CD8-positive, alpha-beta memory T cell (primary cell): ENCODE measurements around the gene GPX4. TPM values are rescaled to one million over a fixed set of nuclear protein-coding genes. Genes with fewer than 3 reads are reported as not detected.
A peak's percentile ranks its signal among the peaks of the same experiment; 100 is the strongest.
"Not testable (repeated sequence)": the region's sequence is repeated elsewhere in the genome, so short reads cannot be mapped to it uniquely, and the experiment has no call there.

Experiments
- CTCF ChIA-PET: fragments of 350-600 bp; sonication (Branson Sonifier 250); formaldehyde crosslinking; loops from one replicate; lab custom pipeline; 2021; ENCODE audit warnings: antibody characterized with exemption; lab: Charles Lee
- POLR2A ChIA-PET: fragments of 350-600 bp; sonication (Branson Sonifier 250); formaldehyde crosslinking; loops from one replicate; lab custom pipeline; 2021; ENCODE audit warnings: antibody characterized with exemption; lab: Charles Lee
- DNase-seq, 5 donors: peaks; one replicate each; pipeline versions ENCODE4 v3.0.0 to v3.0.0-alpha.2; 2020 to 2022; ENCODE audit warnings: mixed read lengths in 1 of 5
- H3K27ac ChIP-seq: one replicate; pipeline ENCODE4 v1.7.0; 2013; ENCODE audit warnings: low read depth, mild to moderate bottlenecking, low read length, moderate library complexity
- H3K27me3 ChIP-seq: 2 replicates; pipeline ENCODE4 v1.7.0; 2013; ENCODE audit warnings: low read length, mild to moderate bottlenecking; ENCODE audit not compliant: insufficient read depth, poor library complexity, severe bottlenecking
- H3K36me3 ChIP-seq: 2 replicates; pipeline ENCODE4 v1.7.0; 2013; ENCODE audit warnings: mild to moderate bottlenecking, low read length, moderate library complexity; ENCODE audit not compliant: insufficient read depth
- H3K4me1 ChIP-seq: 2 replicates; pipeline ENCODE4 v1.7.0; 2013; ENCODE audit warnings: mild to moderate bottlenecking, low read length, moderate library complexity; ENCODE audit not compliant: insufficient read depth
- H3K4me3 ChIP-seq: 2 replicates; pipeline ENCODE4 v1.7.0; 2013; ENCODE audit warnings: mild to moderate bottlenecking, low read length
- H3K9me3 ChIP-seq: 2 replicates; pipeline ENCODE4 v1.7.0; 2013; ENCODE audit warnings: mild to moderate bottlenecking, low read length
- H3K27ac Mint-ChIP-seq, 8 donors: one replicate each; pipeline ENCODE4 v1.8.0; 2020 to 2021; ENCODE audit warnings: mixed read lengths in 8 of 8, mild to moderate bottlenecking in 6 of 8, inconsistent platforms in 3 of 8, moderate library complexity in 3 of 8
- H3K27me3 Mint-ChIP-seq, 2 donors: one replicate each; pipeline ENCODE4 v1.8.0; 2020 to 2021; ENCODE audit warnings: mixed read lengths in 2 of 2, mild to moderate bottlenecking in 1 of 2, moderate library complexity in 1 of 2
- H3K36me3 Mint-ChIP-seq, 3 donors: one replicate each; pipeline ENCODE4 v1.8.0; 2020 to 2021; ENCODE audit warnings: mixed read lengths in 3 of 3, inconsistent platforms in 1 of 3, mild to moderate bottlenecking in 1 of 3
- H3K4me1 Mint-ChIP-seq, 3 donors: one replicate each; pipeline ENCODE4 v1.8.0; 2020 to 2021; ENCODE audit warnings: mixed read lengths in 3 of 3, inconsistent platforms in 1 of 3, mild to moderate bottlenecking in 1 of 3
- H3K4me3 Mint-ChIP-seq, 7 donors: one replicate each; pipeline ENCODE4 v1.8.0; 2020 to 2021; ENCODE audit warnings: mixed read lengths in 7 of 7, mild to moderate bottlenecking in 6 of 7, moderate library complexity in 4 of 7, inconsistent platforms in 2 of 7
- H3K9me3 Mint-ChIP-seq, 5 donors: one replicate each; pipeline ENCODE4 v1.8.0; 2020 to 2022; ENCODE audit warnings: mixed read lengths in 5 of 5, mild to moderate bottlenecking in 3 of 5, moderate library complexity in 2 of 5, inconsistent platforms in 1 of 5
- polyA plus RNA-seq: library from polyadenylated mRNA; unstranded; fragments of 300-500 nt; fragmentation: Illumina TruSeq; gene quantifications from one replicate; pipeline ENCODE4 v1.2.3, GENCODE V29; 2021
- total RNA-seq, 2 experiments: library from RNA; stranded (reverse); gene quantifications; one replicate each; pipeline ENCODE4 v1.2.3, GENCODE V29; 2021

GPX4 gene
- total and polyA plus RNA-seq, 3 experiments from 2014 or later, result 222 to 373 (median 222) TPM

GRCh38 chr19:1111641-1112267, 8.0 kb downstream of the GPX4 start:
- Histone ChIP-seq H3K27ac (no peak overlapping the region), H3K27me3 (no peaks in the 10 kb centered on the region), H3K9me3 (no peaks in the 10 kb centered on the region), H3K4me3 (no peak overlapping the region), H3K36me3 (peaks cover 15% of the 10 kb centered on the region), H3K4me1 (peaks cover 6% of the 10 kb centered on the region)
- ChIA-PET POLR2A (interaction anchor here (0.6 to 1.0 kb wide), 4 partner anchors 11 to 188 kb away, joined by 3 to 6 read pairs (median 4); partner anchors contain the start of gene ATP5F1D), CTCF (interaction anchor here (1.1 to 3.7 kb wide), 5 partner anchors 47 to 110 kb away, joined by 3 to 50 read pairs (median 8); no protein-coding TSS in a partner anchor)
- H3K4me3 Mint-ChIP-seq, result no peak overlapping the region
- H3K4me1 Mint-ChIP-seq, result peaks cover 0 to 6% (median 1%) of the 10 kb centered on the region in 3 donors
- no peaks in the 10 kb centered on the region for H3K9me3 Mint-ChIP-seq
- peak in 1 of 5 donors; percentile 48 for DNase-seq
- no peaks in the 10 kb centered on the region for H3K27me3 Mint-ChIP-seq
- peaks cover 0 to 35% (median 0%) of the 10 kb centered on the region in 3 donors for H3K36me3 Mint-ChIP-seq
- H3K27ac Mint-ChIP-seq, result no peak overlapping the region

DNA sequence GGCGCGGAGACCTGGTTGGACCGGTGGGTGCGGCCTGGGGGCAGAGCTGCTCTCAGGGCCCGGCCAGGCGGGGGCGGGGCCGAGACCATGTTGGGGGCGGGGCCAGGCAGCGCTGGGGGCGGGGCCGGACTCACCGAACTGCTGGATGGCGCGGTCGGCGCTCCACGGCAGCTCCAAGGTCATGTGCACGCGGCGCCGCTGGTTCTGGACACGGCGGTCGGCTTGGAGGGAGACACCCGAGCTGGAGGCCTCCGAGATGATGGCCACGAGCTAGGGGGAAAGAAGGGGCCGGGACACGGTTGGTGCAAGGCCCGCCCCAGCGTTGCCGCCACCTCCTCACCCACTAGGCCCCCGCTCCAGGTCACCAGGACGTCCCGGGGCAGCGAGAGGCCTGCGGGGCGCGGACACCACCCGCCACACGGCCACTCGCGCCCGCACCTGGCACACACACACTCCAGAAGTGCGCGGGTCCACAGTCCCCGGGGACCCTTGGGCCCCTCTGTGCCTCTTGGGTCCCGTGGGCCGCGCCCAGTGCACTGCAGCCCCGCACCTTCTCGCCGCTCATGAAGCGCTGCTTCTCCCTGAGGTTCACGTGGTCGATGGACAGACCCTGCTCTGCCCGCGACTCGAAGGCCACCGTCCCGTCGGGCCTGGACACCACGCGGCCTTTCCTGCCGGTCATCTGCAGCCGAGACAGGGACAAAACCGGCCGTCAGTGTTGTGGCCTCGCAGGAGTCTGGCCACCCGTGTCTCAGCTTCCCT, 8.7 kb downstream of the GPX4 start:
- H3K27ac ChIP-seq, result no peak overlapping the region
- Mint-ChIP-seq H3K4me3 (no peak overlapping the region), H3K27me3 (no peaks in the 10 kb centered on the region), H3K36me3 (peaks cover 0 to 34% (median 0%) of the 10 kb centered on the region in 3 donors), H3K4me1 (peaks cover 0 to 3% (median 0%) of the 10 kb centered on the region in 3 donors), H3K27ac (no peak overlapping the region), H3K9me3 (no peaks in the 10 kb centered on the region)
- CTCF ChIA-PET, result interaction anchor here (0.8 to 3.7 kb wide), 21 partner anchors 10 to 132 kb away, joined by 3 to 50 read pairs (median 5); partner anchors contain the start of gene ATP5F1D
- peak in 1 of 5 donors; percentile 46 for DNase-seq
- H3K4me3 ChIP-seq, result no peak overlapping the region
- H3K27me3 ChIP-seq, result no peaks in the 10 kb centered on the region
- H3K36me3 ChIP-seq, result peaks cover 15% of the 10 kb centered on the region
- POLR2A ChIA-PET, result interaction anchor here (0.6 to 1.0 kb wide), 3 partner anchors 91 to 189 kb away, joined by 3 to 6 read pairs (median 3); partner anchors contain the start of gene ATP5F1D
- peaks cover 6% of the 10 kb centered on the region for H3K4me1 ChIP-seq
- H3K9me3 ChIP-seq, result no peaks in the 10 kb centered on the region

DNA sequence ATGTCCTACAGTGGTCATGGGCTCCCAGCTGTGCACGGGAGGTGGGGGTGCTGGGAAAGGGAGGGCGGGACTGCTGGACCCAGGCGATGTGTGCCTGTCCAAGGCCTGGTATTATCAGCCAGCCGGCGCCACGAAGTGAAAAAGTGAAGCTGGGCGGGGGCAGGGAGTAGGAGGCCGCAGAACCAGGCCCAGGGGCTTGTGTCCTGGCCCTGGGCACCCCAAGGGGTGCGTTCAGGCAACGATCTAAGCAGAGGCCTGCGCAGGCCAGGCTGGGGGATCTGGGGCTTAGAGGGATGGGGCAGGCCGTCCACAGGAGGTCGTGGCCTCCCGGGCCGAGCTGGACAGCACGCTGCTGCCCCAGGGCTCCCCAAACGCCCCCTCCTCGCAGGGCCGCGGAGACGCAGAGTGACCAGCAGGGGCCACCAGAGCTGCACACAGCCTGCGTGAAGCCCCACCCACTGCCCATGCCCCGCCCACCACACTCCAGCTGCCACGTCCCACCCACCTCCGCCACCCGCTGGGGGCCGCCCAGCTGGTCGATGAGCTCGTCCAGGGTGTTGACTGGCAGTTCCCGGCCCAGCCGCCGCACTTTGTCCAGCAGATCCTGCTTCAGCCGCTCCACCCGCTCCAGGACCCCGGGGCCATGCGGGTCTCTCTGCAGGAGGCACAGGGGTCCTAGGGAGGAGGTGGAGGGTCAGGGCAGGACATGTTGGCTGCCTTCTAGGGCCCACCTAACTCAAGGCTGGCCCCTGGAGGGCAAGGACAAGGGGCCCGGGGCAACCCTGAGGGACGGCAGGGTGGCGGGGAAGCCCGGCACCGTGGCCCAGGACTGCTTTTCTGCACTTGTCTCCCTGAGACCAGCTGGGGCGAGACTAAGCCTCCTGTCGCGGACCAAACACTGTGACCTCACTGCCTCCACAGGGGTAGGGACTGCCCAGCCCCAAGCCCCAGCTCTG, 9.5 kb downstream of the GPX4 start:
- peaks cover 0 to 3% (median 0%) of the 10 kb centered on the region in 3 donors for H3K4me1 Mint-ChIP-seq
- Histone ChIP-seq H3K27me3 (no peaks in the 10 kb centered on the region), H3K36me3 (peaks cover 22% of the 10 kb centered on the region), H3K27ac (peak overlapping the region; percentile 16), H3K4me1 (peaks cover 6% of the 10 kb centered on the region), H3K4me3 (no peak overlapping the region), H3K9me3 (no peaks in the 10 kb centered on the region)
- no peaks in the 10 kb centered on the region for H3K27me3 Mint-ChIP-seq
- CTCF ChIA-PET, result interaction anchor here (0.6 to 3.7 kb wide), 28 partner anchors 9 to 131 kb away, joined by 3 to 50 read pairs (median 4); partner anchors contain the start of gene ATP5F1D
- no peaks in the 10 kb centered on the region for H3K9me3 Mint-ChIP-seq
- DNase-seq, result peak; percentile 78 to 90 (median 83)
- no peak overlapping the region for H3K4me3 Mint-ChIP-seq
- H3K27ac Mint-ChIP-seq, result peak overlapping the region in 3 of 8 donors; percentile 42 to 57 (median 43)
- POLR2A ChIA-PET, result interaction anchor here (0.6 to 1.0 kb wide), 7 partner anchors 15 to 131 kb away, joined by 3 to 5 read pairs (median 3); partner anchors contain the start of gene ATP5F1D
- H3K36me3 Mint-ChIP-seq, result peaks cover 0 to 41% (median 0%) of the 10 kb centered on the region in 3 donors

GRCh38 chr19:1113986-1114483, 10.2 kb downstream of the GPX4 start:
- ChIA-PET POLR2A (interaction anchor here (0.7 to 1.0 kb wide), 4 partner anchors 26 to 131 kb away, joined by 3 to 5 read pairs (median 3); no protein-coding TSS in a partner anchor), CTCF (interaction anchor here (0.6 to 3.7 kb wide), 22 partner anchors 8 to 130 kb away, joined by 3 to 50 read pairs (median 5); no protein-coding TSS in a partner anchor)
- Histone ChIP-seq H3K27ac (peak overlapping the region; percentile 16), H3K4me3 (no peak overlapping the region), H3K36me3 (peaks cover 29% of the 10 kb centered on the region), H3K4me1 (peaks cover 6% of the 10 kb centered on the region), H3K27me3 (no peaks in the 10 kb centered on the region), H3K9me3 (no peaks in the 10 kb centered on the region)
- peaks cover 0 to 3% (median 0%) of the 10 kb centered on the region in 3 donors for H3K4me1 Mint-ChIP-seq
- DNase-seq, result peak in 1 of 5 donors; percentile 53
- H3K27me3 Mint-ChIP-seq, result no peaks in the 10 kb centered on the region
- no peak overlapping the region for H3K27ac Mint-ChIP-seq
- H3K9me3 Mint-ChIP-seq, result no peaks in the 10 kb centered on the region
- no peak overlapping the region for H3K4me3 Mint-ChIP-seq
- H3K36me3 Mint-ChIP-seq, result peaks cover 0 to 44% (median 0%) of the 10 kb centered on the region in 3 donors

GRCh38 chr19:1114728-1115127, 10.9 kb downstream of the GPX4 start:
- POLR2A ChIA-PET, H3K9me3 ChIP-seq, H3K4me1 ChIP-seq, H3K4me1 Mint-ChIP-seq, DNase-seq, H3K27me3 ChIP-seq, H3K4me3 ChIP-seq, H3K27me3 Mint-ChIP-seq, H3K27ac ChIP-seq, H3K4me3 Mint-ChIP-seq, H3K9me3 Mint-ChIP-seq: not testable (repeated sequence)
- H3K36me3 ChIP-seq, result peaks cover 29% of the 10 kb centered on the region
- CTCF ChIA-PET, result interaction anchor here (1.8 to 2.1 kb wide), 2 partner anchors 16 to 124 kb away, joined by 4 to 7 read pairs; no protein-coding TSS in a partner anchor
- peak overlapping the region in 1 of 8 donors; percentile 17 for H3K27ac Mint-ChIP-seq
- H3K36me3 Mint-ChIP-seq, result peaks cover 0 to 46% (median 0%) of the 10 kb centered on the region in 3 donors

GRCh38 chr19:1115646-1116420, 12.0 kb downstream of the GPX4 start:
- Mint-ChIP-seq H3K36me3 (peaks cover 0 to 47% (median 0%) of the 10 kb centered on the region in 3 donors), H3K4me3 (no peak overlapping the region), H3K27me3 (no peaks in the 10 kb centered on the region), H3K9me3 (no peaks in the 10 kb centered on the region), H3K4me1 (peaks cover 0 to 3% (median 0%) of the 10 kb centered on the region in 3 donors), H3K27ac (no peak overlapping the region)
- Histone ChIP-seq H3K4me1 (peaks cover 6% of the 10 kb centered on the region), H3K9me3 (no peaks in the 10 kb centered on the region), H3K36me3 (peaks cover 29% of the 10 kb centered on the region), H3K4me3 (no peak overlapping the region), H3K27me3 (no peaks in the 10 kb centered on the region), H3K27ac (no peak overlapping the region)
- POLR2A ChIA-PET, result interaction anchor here (0.5 kb wide), 1 partner anchor 12 kb away, joined by 3 read pairs; the partner anchor contains the start of gene GPX4
- no peak for DNase-seq
- CTCF ChIA-PET, result interaction anchor here (1.3 kb wide), 1 partner anchor 15 kb away, joined by 3 read pairs; no protein-coding TSS in a partner anchor
